Stimulated activated CD8-positive, alpha-beta memory T cell treated with anti-CD3 and anti-CD28 coated beads, Interleukin-7, amount 100 ng/mL, for 4 hours (primary cell): Measurements from ENCODE around the gene CDH4.

Experiments used
- DNase-seq, 2 donors: peaks; one replicate each; pipeline ENCODE4 v3.0.0-alpha.2; 2020; ENCODE audit warnings: low read depth in 2 of 2

Gene CDH4

GRCh38 chr20:61577065-61577464 is 325.0 kb downstream of the CDH4 start:
- DNase-seq = no peak

- no peak for DNase-seq
These were observed 327.8 kb downstream of the CDH4 start for GRCh38 chr20:61579908-61580307.

GRCh38 chr20:61580958-61581824 is 329.1 kb downstream of the CDH4 start:
- DNase-seq = no peak

- no peak for DNase-seq
These were observed 329.7 kb downstream of the CDH4 start for GRCh38 chr20:61581825-61582188.

- no peak for DNase-seq
These were observed 330.3 kb downstream of the CDH4 start for GRCh38 chr20:61582196-61582923.

- no peak for DNase-seq
These were observed 331.3 kb downstream of the CDH4 start for GRCh38 chr20:61583356-61583755.

- no peak for DNase-seq
These were observed 332.8 kb downstream of the CDH4 start for GRCh38 chr20:61584851-61585250.

- DNase-seq = no peak
These were observed 333.7 kb downstream of the CDH4 start for GRCh38 chr20:61585764-61586163.

- DNase-seq = no peak
These were observed 335.0 kb downstream of the CDH4 start for GRCh38 chr20:61587036-61587435.

GRCh38 chr20:61587681-61588289 is 335.7 kb downstream of the CDH4 start:
- DNase-seq = no peak

- no peak for DNase-seq
These were observed 336.6 kb downstream of the CDH4 start for GRCh38 chr20:61588411-61589385.

- no peak for DNase-seq
These were observed 338.2 kb downstream of the CDH4 start for GRCh38 chr20:61590236-61590635.

GRCh38 chr20:61593516-61593915 is 341.5 kb downstream of the CDH4 start:
- DNase-seq = no peak

- DNase-seq = no peak
These were observed 342.1 kb downstream of the CDH4 start for GRCh38 chr20:61594198-61594597.

GRCh38 chr20:61595216-61595615 is 343.2 kb downstream of the CDH4 start:
- no peak for DNase-seq

- no peak for DNase-seq
These were observed 344.7 kb downstream of the CDH4 start for GRCh38 chr20:61596687-61597330.

GRCh38 chr20:61597996-61598395 is 345.9 kb downstream of the CDH4 start:
- no peak for DNase-seq

- DNase-seq = no peak
These were observed 346.5 kb downstream of the CDH4 start for GRCh38 chr20:61598586-61598985.

- no peak for DNase-seq
These were observed 347.0 kb downstream of the CDH4 start for GRCh38 chr20:61599061-61599531.

- DNase-seq = no peak
These were observed 347.5 kb downstream of the CDH4 start for GRCh38 chr20:61599541-61599992.

- no peak for DNase-seq
These were observed 348.0 kb downstream of the CDH4 start for GRCh38 chr20:61600016-61600415.
